Lower leg skin (tissue), 3 donors: Measurements from ENCODE around the gene AOC2.

Experiments
- POLR2A ChIP-seq, 2 donors: fragments of 450-650 bp; IDR thresholded peaks; one replicate each; pipeline ENCODE4 v1.6.1; 2016 to 2017; ENCODE audit warnings: antibody characterized with exemption in 2 of 2, mild to moderate bottlenecking in 1 of 2, moderate library complexity in 1 of 2
- TF ChIP-seq, protein P1 (sequence below), 3 donors: fragments of 450-650 bp; IDR thresholded peaks; one replicate each; pipeline ENCODE4 v1.5.1; 2016; ENCODE audit warnings: antibody characterized with exemption in 3 of 3, mild to moderate bottlenecking in 3 of 3, moderate library complexity in 2 of 3

DNA sequence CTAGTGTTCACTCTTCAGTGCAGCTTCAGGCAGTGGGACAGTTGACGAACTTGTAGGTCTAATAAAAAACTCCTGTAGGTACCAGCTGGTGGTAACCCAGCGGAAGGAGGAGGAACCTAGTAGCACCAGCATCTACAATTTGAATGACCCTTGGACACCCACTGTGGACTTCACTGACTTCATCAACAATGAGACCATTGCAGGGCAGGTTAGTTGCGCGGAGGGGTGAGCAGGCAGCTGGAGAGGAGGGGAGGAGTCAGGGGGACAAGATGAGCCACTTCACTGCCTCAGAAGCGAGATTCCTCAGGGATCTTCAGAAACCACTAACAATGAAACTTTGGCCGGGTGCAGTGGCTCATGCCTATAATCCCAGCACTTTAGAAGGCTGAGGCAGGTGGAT lies 28.9 kb downstream of the AOC2 start:
- TF ChIP-seq, protein P1, sequence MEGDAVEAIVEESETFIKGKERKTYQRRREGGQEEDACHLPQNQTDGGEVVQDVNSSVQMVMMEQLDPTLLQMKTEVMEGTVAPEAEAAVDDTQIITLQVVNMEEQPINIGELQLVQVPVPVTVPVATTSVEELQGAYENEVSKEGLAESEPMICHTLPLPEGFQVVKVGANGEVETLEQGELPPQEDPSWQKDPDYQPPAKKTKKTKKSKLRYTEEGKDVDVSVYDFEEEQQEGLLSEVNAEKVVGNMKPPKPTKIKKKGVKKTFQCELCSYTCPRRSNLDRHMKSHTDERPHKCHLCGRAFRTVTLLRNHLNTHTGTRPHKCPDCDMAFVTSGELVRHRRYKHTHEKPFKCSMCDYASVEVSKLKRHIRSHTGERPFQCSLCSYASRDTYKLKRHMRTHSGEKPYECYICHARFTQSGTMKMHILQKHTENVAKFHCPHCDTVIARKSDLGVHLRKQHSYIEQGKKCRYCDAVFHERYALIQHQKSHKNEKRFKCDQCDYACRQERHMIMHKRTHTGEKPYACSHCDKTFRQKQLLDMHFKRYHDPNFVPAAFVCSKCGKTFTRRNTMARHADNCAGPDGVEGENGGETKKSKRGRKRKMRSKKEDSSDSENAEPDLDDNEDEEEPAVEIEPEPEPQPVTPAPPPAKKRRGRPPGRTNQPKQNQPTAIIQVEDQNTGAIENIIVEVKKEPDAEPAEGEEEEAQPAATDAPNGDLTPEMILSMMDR (IDR thresholded peaks at IDR 0.05) = no peak
- TF ChIP-seq POLR2A (IDR thresholded peaks at IDR 0.05) = no peak
